Fibroblast of pulmonary artery (primary cell): ENCODE data around the gene PCSK5.

Source experiments
- DNase-seq: peaks from one replicate; pipeline ENCODE4 v3.0.0-alpha.2; 2010; ENCODE audit warnings: low read depth
- H3K4me3 ChIP-seq: replicated peaks from 2 replicates; pipeline ENCODE4 v1.5.1; 2011; ENCODE audit warnings: low read depth, mild to moderate bottlenecking, control low read depth, low read length, moderate library complexity
- TF ChIP-seq, protein P1 (sequence below): IDR thresholded peaks from 2 replicates; pipeline ENCODE4 v1.5.1; 2011; ENCODE audit warnings: mild to moderate bottlenecking, control low read depth, low read length, inconsistent platforms; ENCODE audit errors: missing control alignments

PCSK5 gene

DNA sequence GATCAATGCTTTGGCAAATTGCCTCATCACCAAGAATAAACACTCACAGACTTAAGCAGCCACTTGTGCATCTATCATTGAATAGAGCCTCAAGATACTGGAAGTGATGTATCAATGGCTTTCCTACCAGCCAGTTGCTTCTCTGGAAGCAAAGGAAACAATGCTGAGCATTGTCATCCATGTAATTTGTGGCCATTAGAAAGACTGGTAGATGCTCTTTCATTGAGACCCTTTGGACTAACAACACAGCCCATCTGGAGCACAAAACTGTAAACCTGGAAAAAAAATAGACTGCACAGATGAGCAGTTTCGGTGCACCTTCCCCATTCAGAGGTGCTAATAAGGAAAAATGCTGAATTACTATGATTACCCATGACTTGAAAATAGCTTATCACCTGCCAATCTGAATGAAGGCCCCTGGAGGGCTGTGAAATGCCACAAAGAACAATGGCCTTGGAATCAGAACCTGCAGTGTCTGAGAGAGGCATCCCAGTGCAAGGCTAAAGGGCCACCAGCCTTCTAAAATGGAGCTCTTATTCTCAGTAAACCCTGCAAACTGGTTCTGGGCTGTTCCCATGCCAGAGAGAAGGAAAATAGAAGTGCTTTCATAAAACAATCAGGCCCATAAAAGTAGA is 376.3 kb downstream of the PCSK5 start:
- TF ChIP-seq, protein P1, sequence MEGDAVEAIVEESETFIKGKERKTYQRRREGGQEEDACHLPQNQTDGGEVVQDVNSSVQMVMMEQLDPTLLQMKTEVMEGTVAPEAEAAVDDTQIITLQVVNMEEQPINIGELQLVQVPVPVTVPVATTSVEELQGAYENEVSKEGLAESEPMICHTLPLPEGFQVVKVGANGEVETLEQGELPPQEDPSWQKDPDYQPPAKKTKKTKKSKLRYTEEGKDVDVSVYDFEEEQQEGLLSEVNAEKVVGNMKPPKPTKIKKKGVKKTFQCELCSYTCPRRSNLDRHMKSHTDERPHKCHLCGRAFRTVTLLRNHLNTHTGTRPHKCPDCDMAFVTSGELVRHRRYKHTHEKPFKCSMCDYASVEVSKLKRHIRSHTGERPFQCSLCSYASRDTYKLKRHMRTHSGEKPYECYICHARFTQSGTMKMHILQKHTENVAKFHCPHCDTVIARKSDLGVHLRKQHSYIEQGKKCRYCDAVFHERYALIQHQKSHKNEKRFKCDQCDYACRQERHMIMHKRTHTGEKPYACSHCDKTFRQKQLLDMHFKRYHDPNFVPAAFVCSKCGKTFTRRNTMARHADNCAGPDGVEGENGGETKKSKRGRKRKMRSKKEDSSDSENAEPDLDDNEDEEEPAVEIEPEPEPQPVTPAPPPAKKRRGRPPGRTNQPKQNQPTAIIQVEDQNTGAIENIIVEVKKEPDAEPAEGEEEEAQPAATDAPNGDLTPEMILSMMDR, result no peak
- H3K4me3 ChIP-seq, result no peak overlapping the region
- no peak for DNase-seq

DNA sequence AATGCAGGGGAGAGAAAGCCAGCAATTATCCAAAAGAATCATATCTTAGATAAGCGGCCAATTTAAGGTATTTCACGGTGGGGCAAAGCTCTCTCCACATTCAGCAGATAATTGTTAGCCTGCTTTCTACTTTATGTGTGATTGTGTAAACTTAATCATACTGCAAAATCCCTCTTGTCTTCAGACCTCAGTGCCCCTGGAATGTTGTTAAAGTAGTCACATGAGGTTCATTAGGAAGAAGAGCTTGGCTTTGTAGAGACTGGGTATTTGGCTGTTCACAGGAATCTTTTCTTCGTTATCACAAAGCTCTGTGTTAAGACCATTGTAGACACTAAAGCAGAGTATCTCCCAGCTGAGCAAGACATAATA is 376.8 kb downstream of the PCSK5 start:
- DNase-seq, result no peak
- no peak overlapping the region for H3K4me3 ChIP-seq
- TF ChIP-seq, protein P1, result no peak

DNA sequence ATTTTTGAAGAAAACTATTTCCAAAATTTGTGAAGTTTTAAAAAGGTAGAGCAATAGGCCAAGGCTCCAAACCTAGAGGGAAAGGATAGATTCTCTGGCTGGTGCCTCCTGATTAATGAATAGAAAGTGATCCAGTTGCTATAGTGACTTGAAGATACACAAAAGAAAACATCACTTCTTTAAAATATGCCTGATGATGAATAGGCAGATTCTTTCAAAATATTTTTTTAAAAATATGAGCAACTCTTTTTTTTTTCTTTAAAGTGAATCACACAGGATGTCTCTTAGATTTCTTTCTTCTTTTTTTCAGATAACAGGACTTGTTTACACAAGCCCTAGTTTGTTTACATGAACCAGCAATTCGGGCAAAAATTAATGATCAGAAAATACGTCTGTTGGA is 379.3 kb downstream of the PCSK5 start:
- no peak overlapping the region for H3K4me3 ChIP-seq
- TF ChIP-seq, protein P1, result no peak
- DNase-seq, result peak; percentile 57

DNA sequence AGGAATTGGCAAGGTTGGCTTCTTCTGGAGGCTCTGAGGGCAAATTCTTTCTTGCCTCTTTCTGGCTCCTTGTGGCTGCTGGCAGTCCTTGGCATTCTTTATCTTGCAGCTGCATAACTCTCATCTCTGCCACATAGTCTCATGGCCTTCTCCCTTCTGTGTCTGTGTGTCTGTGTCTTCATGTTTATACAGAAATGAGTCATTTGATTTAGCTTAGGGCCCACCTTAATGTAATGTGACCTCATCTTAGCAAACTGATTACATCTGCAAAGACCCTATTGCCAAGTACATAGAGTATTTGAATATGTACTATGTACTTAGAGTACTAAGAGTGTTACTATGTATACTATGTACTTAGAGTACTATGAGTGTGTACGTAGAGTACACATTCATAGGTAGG is 381.3 kb downstream of the PCSK5 start:
- TF ChIP-seq, protein P1, result no peak
- peak; percentile 23 for DNase-seq
- no peak overlapping the region for H3K4me3 ChIP-seq

DNA sequence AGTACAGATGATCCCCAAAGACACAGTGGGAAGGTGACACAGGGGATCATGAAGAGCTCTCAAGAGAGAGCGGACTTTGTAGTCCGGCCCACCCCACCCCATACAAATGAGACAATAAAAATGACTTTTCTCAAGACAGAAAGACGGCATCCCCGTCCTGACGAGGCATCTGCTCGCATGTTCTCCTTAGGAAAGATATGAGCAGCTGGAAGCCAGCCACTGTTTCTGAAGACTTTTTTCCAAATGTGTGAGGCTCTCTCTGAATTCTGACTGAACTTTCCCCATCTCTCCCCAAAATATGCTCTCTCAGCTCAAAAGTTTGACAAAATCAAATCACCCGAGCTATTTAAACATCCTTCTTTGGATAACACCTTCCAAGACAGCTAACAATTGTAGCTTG is 398.6 kb downstream of the PCSK5 start:
- no peak for DNase-seq
- H3K4me3 ChIP-seq, result no peak overlapping the region
- TF ChIP-seq, protein P1, result no peak

DNA sequence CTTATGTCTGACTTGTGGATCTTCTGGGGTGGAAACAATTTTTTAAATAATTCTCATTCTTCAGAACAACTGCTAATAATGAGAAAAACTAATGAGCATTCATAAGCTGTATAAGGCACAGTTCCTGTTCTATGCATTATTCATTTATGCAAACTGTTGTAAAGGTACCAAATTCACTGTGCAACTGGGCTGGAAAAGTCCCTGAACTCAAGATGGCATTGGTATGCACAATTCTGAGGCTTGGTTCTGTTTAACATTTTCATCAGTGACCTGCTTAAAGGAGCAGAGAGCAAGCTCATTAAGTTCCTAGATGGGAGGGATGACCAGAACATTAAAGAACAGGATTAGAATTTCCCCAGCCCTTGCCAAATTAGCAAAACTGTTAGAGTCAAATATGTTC is 399.2 kb downstream of the PCSK5 start:
- H3K4me3 ChIP-seq, result no peak overlapping the region
- TF ChIP-seq, protein P1, result no peak
- no peak for DNase-seq

DNA sequence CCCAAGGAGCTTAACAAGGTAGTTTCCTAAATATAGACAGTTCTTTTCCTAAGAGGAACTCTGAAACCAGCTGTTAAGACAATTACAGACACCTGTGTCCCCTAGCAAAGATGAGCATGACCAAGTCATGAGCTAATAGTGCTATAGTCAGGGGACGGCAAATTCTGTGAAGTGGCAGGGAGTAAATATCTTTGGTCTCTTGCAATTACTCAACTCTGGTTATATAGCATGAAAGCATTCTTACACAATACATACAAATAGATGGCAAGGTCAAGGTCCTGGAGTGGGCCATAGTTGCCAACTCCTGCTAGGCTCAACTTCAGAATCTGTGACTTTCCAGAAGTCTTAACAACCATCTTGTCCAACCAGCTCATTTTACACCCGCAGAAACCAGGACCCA is 400.1 kb downstream of the PCSK5 start:
- no peak for DNase-seq
- no peak overlapping the region for H3K4me3 ChIP-seq
- TF ChIP-seq, protein P1, result no peak
